Sigmoid colon (tissue), 7 donors: Measurements from ENCODE around the gene ZBTB38. TPM values are rescaled to one million over a fixed set of nuclear protein-coding genes. Genes with fewer than 3 reads are reported as not detected.

Experiments used
- DNase-seq: peaks from one replicate; pipeline ENCODE4 v3.0.0-alpha.2; 2019
- H3K27ac ChIP-seq, 4 donors: fragments of 200-600 bp; sonication (generic); one replicate each; pipeline ENCODE4 v1.5.1; 2016 to 2019; ENCODE audit warnings: mild to moderate bottlenecking in 1 of 4
- H3K27me3 ChIP-seq, 3 donors: fragments of 200-600 bp; sonication (generic); one replicate each; pipeline ENCODE4 v1.5.1; 2019; ENCODE audit warnings: mild to moderate bottlenecking in 1 of 3
- H3K36me3 ChIP-seq, 4 donors: fragments of 200-600 bp; sonication (generic); one replicate each; pipeline ENCODE4 v1.5.1; 2016 to 2019
- H3K4me1 ChIP-seq, 4 donors: fragments of 200-600 bp; sonication (generic); one replicate each; pipeline ENCODE4 v1.5.1; 2017 to 2019
- H3K4me3 ChIP-seq, 4 donors: fragments of 200-600 bp; sonication (generic); one replicate each; pipeline ENCODE4 v1.5.1; 2017 to 2019; ENCODE audit warnings: mild to moderate bottlenecking in 2 of 4, moderate library complexity in 1 of 4
- H3K9me3 ChIP-seq, 4 donors: fragments of 200-600 bp in 3 of 4; sonication (generic) in 3 of 4; one replicate each; pipeline versions ENCODE4 v1.5.1 to v1.6.1; 2013 to 2019
- EP300 ChIP-seq, 4 donors: sonication (generic); formaldehyde crosslinking; IDR thresholded peaks; one replicate each; pipeline ENCODE4 v1.6.1; 2017; ENCODE audit warnings: antibody characterized with exemption in 4 of 4
- POLR2A ChIP-seq, 2 donors: fragments of 450-650 bp; IDR thresholded peaks; one replicate each; pipeline ENCODE4 v1.6.1; 2016; ENCODE audit warnings: antibody characterized with exemption in 2 of 2, mild to moderate bottlenecking in 2 of 2, moderate library complexity in 2 of 2
- POLR2AphosphoS5 ChIP-seq, 4 donors: sonication (generic); formaldehyde crosslinking; IDR thresholded peaks; one replicate each; pipeline ENCODE4 v1.6.1; 2017; ENCODE audit warnings: antibody characterized with exemption in 4 of 4
- WGBS, 2 donors: extraction: QIAGEN DNeasy Blood & Tissue Kit; methylation state at CpG; one replicate each; pipeline ENCODE4 v1.1.7; 2013; 5-methylcytosine and 5-hydroxymethylcytosine counted together
- intact Hi-C: fragments of 100-400 bp; cut with DNase I; formaldehyde crosslinking; loops from one replicate; pipeline ENCODE4 v1.15.1; 2023
- polyA plus RNA-seq, 3 donors: library from polyadenylated mRNA; stranded (reverse); fragments of 200-250 nt; gene quantifications; one replicate each; pipeline ENCODE4 v1.2.3, GENCODE V29; 2013
- total RNA-seq, 4 donors: library from RNA; depleted of rRNA; stranded (reverse); fragments of >200 nt; gene quantifications; one replicate each; pipeline ENCODE4 v1.1.0, GENCODE V29; 2016
- TF ChIP-seq, protein P1 (sequence below), 4 experiments: fragments of 450-650 bp in 3 of 4; fragments of 200-600 bp in 1 of 4; IDR thresholded peaks; one replicate each; pipeline ENCODE4 v1.5.1; 2016 to 2019; ENCODE audit warnings: antibody characterized with exemption in 4 of 4, mild to moderate bottlenecking in 3 of 4, moderate library complexity in 2 of 4
- donor health status: healthy with polysubstance abuse.
- donor health status: Bipolar disorder and iron deficiency.
- donor health status: healthy.

Gene ZBTB38
- total and polyA plus RNA-seq, 7 donors: 16.8 to 178 (median 150) TPM

GRCh38 chr3:141373232-141373631, 4.9 kb downstream of the ZBTB38 start:
- Histone ChIP-seq H3K4me3 (no peak overlapping the region), H3K36me3 (no peaks in the 10 kb centered on the region), H3K27ac (no peak overlapping the region), H3K27me3 (no peaks in the 10 kb centered on the region), H3K9me3 (no peaks in the 10 kb centered on the region), H3K4me1 (peaks cover 0 to 19% (median 19%) of the 10 kb centered on the region in 4 donors)
- DNase-seq: no peak
- intact Hi-C loops: no loop called here
- TF ChIP-seq POLR2AphosphoS5 (IDR thresholded peaks at IDR 0.05) (no peak), POLR2A (IDR thresholded peaks at IDR 0.05) (no peak), EP300 (IDR thresholded peaks at IDR 0.05) (no peak)
- TF ChIP-seq, protein P1, sequence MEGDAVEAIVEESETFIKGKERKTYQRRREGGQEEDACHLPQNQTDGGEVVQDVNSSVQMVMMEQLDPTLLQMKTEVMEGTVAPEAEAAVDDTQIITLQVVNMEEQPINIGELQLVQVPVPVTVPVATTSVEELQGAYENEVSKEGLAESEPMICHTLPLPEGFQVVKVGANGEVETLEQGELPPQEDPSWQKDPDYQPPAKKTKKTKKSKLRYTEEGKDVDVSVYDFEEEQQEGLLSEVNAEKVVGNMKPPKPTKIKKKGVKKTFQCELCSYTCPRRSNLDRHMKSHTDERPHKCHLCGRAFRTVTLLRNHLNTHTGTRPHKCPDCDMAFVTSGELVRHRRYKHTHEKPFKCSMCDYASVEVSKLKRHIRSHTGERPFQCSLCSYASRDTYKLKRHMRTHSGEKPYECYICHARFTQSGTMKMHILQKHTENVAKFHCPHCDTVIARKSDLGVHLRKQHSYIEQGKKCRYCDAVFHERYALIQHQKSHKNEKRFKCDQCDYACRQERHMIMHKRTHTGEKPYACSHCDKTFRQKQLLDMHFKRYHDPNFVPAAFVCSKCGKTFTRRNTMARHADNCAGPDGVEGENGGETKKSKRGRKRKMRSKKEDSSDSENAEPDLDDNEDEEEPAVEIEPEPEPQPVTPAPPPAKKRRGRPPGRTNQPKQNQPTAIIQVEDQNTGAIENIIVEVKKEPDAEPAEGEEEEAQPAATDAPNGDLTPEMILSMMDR (IDR thresholded peaks at IDR 0.05): no peak

DNA sequence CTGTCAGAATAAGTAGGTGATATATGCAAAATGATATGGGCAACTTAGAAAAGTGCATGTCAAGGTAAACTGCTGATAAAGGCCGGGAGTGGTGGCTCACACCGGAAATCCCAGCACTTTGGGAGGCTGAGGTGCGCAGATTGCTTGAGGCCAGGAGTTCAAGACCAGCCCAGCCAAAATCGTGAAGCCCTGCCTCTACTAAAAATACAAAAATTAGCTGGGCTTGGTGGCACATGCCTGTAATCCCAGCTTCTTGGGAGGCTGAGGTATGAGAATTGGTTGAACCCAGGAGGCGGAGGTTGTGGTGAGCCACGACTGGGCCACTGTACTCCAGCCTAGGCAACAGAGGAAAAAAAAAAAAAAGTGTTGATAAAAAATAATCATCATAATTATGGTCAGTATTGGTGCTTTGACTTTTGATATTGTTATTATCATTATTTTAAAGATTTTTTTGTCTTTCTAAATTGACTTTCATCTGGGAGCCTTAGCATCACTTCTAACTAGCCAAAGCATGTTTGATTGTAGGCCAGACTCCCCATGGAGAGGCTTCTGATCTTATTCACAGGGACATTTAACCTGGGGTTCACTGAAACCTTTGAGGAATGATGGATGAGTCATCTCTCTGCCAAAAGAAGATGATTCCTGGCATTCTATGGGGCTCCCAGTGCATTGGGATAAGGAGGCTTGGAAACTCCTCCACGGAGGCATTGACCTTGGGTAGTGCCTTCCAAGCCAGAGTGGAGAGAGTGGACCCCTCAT, 5.6 kb downstream of the ZBTB38 start:
- Histone ChIP-seq H3K9me3 (no peaks in the 10 kb centered on the region), H3K27ac (no peak overlapping the region), H3K4me3 (no peak overlapping the region), H3K27me3 (no peaks in the 10 kb centered on the region), H3K4me1 (peaks cover 0 to 12% (median 11%) of the 10 kb centered on the region in 4 donors), H3K36me3 (no peaks in the 10 kb centered on the region)
- 87 to 89% methylated on average over 7 of the region's 7 CpGs for WGBS, 2 donors
- intact Hi-C loops: no loop called here
- no peak for DNase-seq
- TF ChIP-seq, protein P1 (IDR thresholded peaks at IDR 0.05): no peak
- no peak for TF ChIP-seq POLR2AphosphoS5 (IDR thresholded peaks at IDR 0.05)
- TF ChIP-seq POLR2A (IDR thresholded peaks at IDR 0.05): no peak
- no peak for TF ChIP-seq EP300 (IDR thresholded peaks at IDR 0.05)

GRCh38 chr3:141375381-141376301, 7.3 kb downstream of the ZBTB38 start:
- intact Hi-C loops: no loop called here
- Histone ChIP-seq H3K9me3 (no peaks in the 10 kb centered on the region), H3K4me3 (no peak overlapping the region), H3K27me3 (no peaks in the 10 kb centered on the region), H3K27ac (no peak overlapping the region), H3K4me1 (no peaks in the 10 kb centered on the region), H3K36me3 (no peaks in the 10 kb centered on the region)
- WGBS, 2 donors: 80 to 96% methylated on average over 10 of the region's 10 CpGs
- DNase-seq: no peak
- TF ChIP-seq POLR2A (IDR thresholded peaks at IDR 0.05) (no peak), POLR2AphosphoS5 (IDR thresholded peaks at IDR 0.05) (no peak), EP300 (IDR thresholded peaks at IDR 0.05) (no peak)
- TF ChIP-seq, protein P1 (IDR thresholded peaks at IDR 0.05): no peak

GRCh38 chr3:141377377-141377776, 9.1 kb downstream of the ZBTB38 start:
- 22 to 73% methylated on average over 3 of the region's 3 CpGs for WGBS, 2 donors
- no peaks in the 10 kb centered on the region for H3K27me3 ChIP-seq
- H3K9me3 ChIP-seq: no peaks in the 10 kb centered on the region
- no peak for DNase-seq
- no peak overlapping the region for H3K4me3 ChIP-seq
- H3K4me1 ChIP-seq: no peaks in the 10 kb centered on the region
- TF ChIP-seq POLR2A (IDR thresholded peaks at IDR 0.05) (no peak), EP300 (IDR thresholded peaks at IDR 0.05) (no peak)
- TF ChIP-seq, protein P1 (IDR thresholded peaks at IDR 0.05): no peak
- H3K36me3 ChIP-seq: no peaks in the 10 kb centered on the region
- no peak overlapping the region for H3K27ac ChIP-seq
- intact Hi-C loops: no loop called here
